ENCODE measurements around the gene ANKS1B. TPM values are rescaled to one million over a fixed set of nuclear protein-coding genes. Genes with fewer than 3 reads are reported as not detected.
"Not testable (repeated sequence)": the region's sequence is repeated elsewhere in the genome, so short reads cannot be mapped to it uniquely, and the experiment has no call there.

The ANKS1B gene
- total RNA-seq, 2 experiments from 2014 or later, result 0.96 to 1.1 TPM

DNA sequence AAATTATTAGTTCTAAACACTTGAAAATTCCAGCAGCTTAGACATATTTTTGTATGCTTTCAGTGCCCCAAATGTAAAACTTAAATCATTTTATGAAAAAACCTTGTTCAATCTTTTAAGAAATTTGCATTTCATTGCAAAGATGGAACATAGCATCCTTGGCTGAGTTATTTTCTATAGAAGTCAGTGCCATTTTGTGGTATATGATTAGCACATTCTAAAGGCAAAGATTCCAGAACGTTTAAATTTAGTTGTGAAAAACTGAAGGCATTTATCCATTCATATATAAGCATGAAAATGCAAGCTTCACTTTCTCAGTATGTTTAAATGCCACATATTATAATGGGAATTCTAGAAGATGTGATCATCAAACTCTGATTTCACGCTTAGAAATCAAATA, 1007.5 kb downstream of the ANKS1B start:
- no peaks in the 10 kb centered on the region for H3K36me3 Mint-ChIP-seq
- no peaks in the 10 kb centered on the region for H3K27me3 Mint-ChIP-seq
- DNase-seq (no peak), ATAC-seq (no peak)
- CTCF ChIA-PET, result no interaction called here
- H3K27ac Mint-ChIP-seq, result no peak overlapping the region
- no peaks in the 10 kb centered on the region for H3K9me3 Mint-ChIP-seq (ENCODE audit: low read depth)
- H3K4me3 Mint-ChIP-seq, result no peak overlapping the region
- no peaks in the 10 kb centered on the region for H3K4me1 Mint-ChIP-seq

DNA sequence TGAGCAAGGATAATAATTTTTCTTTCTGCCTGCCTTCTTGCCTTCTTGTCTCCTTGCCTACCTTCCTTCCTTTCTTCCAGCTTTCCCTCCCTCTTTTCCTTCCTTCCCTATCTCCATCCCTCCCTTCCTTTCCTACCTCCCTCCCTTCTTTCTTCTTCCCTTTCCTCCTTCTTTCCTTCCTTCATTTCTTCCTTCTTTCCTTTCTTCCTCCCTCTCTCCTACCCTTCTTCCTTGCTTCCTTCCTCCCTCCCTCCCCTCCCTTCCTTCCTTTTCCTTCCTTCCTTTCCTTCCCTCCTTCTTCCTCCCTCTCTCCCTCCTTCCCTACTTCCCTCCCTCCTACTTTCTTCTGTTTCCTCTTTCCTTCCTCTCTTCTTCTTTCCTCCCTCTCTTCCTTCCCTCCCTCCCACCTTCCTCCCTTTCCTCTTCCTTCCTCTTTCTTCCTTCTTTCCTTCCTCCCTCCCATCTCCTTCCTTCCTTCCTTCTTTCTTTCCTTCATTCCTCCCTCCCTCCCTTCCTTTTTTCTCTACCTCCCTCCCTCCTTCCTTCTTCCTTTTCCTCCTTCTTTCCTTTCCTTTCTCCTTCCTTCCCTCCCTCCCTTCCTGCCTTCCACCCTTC, 1009.9 kb downstream of the ANKS1B start:
- ATAC-seq (no peak), DNase-seq (no peak)
- no peaks in the 10 kb centered on the region for H3K4me1 Mint-ChIP-seq
- CTCF ChIA-PET, result no interaction called here
- H3K4me3 Mint-ChIP-seq, result no peak overlapping the region
- no peaks in the 10 kb centered on the region for H3K9me3 Mint-ChIP-seq (ENCODE audit: low read depth)
- no peaks in the 10 kb centered on the region for H3K27me3 Mint-ChIP-seq
- H3K36me3 Mint-ChIP-seq, result no peaks in the 10 kb centered on the region
- H3K27ac Mint-ChIP-seq, result no peak overlapping the region

DNA sequence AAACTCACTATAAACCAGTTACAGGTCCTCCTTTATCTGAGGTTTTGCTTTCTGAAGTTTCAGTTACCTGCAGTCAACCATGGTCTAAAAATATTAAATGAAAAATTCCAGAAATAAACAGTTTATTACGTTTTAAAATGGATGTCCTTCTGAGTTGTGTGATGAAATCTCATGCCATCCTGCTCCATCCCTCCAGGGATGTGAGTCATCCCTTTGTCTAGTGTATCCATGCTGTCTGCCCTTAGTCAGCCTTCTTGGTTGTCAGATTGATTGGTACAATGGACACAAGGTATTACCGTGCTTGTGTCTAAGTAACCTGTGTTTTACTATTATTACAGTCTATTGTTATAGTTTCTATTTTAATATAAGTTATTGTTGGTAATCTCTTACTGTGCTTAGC, 1011.3 kb downstream of the ANKS1B start:
- no peak for DNase-seq
- no peaks in the 10 kb centered on the region for H3K9me3 Mint-ChIP-seq (ENCODE audit: low read depth)
- H3K4me1 Mint-ChIP-seq, result no peaks in the 10 kb centered on the region
- no peak overlapping the region for H3K4me3 Mint-ChIP-seq
- CTCF ChIA-PET, result no interaction called here
- peaks cover 2% of the 10 kb centered on the region for H3K27me3 Mint-ChIP-seq
- ATAC-seq, result no peak
- no peak overlapping the region for H3K27ac Mint-ChIP-seq
- no peaks in the 10 kb centered on the region for H3K36me3 Mint-ChIP-seq

DNA sequence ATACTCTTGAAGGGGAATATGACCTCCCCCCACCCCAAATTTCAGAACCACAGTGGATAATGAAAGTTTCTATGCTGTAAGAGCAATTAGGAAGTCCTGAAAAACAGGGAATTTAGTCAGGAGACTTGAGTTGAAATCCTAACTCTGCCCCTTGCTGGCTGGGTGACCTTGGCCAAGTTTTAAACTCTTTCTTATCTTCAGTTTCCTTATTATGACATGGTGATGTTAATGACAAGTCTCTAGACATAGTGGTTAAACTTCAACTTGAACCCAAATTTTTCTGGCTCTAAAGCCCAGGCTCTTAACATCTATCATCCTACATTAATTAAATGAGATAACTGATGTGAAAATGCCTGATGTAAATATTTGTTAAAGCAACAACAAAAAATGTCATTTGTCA, 1013.8 kb downstream of the ANKS1B start:
- Mint-ChIP-seq H3K27ac (no peak overlapping the region), H3K27me3 (peaks cover 4% of the 10 kb centered on the region), H3K4me3 (no peak overlapping the region), H3K36me3 (no peaks in the 10 kb centered on the region), H3K9me3 (ENCODE audit: low read depth) (no peaks in the 10 kb centered on the region), H3K4me1 (no peaks in the 10 kb centered on the region)
- CTCF ChIA-PET, result no interaction called here
- ATAC-seq (no peak), DNase-seq (no peak)

DNA sequence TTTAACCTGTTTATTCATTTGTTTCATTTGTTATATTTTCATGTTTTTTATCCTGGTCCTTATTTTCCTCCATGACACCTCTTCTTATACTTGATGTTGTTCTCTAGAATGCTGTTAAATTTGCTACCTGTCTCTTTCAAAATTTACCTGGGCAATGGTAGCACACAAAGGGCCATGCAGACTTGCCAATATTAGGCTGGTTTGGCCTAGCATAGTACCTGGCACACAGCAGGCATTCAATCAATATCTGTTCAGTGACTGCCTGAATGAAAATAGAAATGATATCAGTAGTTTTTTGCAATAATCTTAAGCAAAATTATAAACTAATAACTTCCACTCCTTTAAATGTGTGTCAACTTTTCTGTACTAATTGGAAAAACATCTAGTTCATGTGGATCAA, 1014.5 kb downstream of the ANKS1B start:
- Mint-ChIP-seq H3K9me3 (ENCODE audit: low read depth) (no peaks in the 10 kb centered on the region), H3K36me3 (no peaks in the 10 kb centered on the region), H3K27ac (no peak overlapping the region), H3K4me3 (no peak overlapping the region), H3K4me1 (no peaks in the 10 kb centered on the region), H3K27me3 (peaks cover 4% of the 10 kb centered on the region)
- ATAC-seq (no peak), DNase-seq (no peak)
- CTCF ChIA-PET, result interaction anchor here (1.5 kb wide), 1 partner anchor 11 kb away, joined by 3 read pairs; no protein-coding TSS in a partner anchor

DNA sequence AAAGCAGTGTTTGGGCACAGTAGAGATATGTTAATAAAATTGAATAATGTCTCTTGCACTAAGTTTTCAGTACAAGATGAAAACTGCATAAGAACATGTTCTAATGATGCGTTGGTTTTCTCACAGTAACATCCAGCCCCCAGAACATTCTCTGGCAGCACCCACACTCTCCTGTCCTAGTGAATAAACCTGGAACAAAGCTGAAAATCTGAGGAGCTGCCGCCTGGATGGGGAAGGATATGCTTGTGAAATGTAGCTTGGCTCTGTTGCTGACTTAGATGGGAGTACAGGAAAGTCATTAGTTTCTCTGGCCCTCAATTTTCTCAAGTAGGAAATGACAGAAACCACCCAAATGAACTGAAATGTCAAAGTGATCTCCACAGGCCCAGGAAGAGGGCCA, 1015.8 kb downstream of the ANKS1B start:
- H3K9me3 Mint-ChIP-seq (ENCODE audit: low read depth), result no peaks in the 10 kb centered on the region
- H3K4me1 Mint-ChIP-seq, result no peaks in the 10 kb centered on the region
- DNase-seq, result no peak
- H3K36me3 Mint-ChIP-seq, result no peaks in the 10 kb centered on the region
- no peak for ATAC-seq
- CTCF ChIA-PET, result interaction anchor here (1.5 kb wide), 1 partner anchor 10 kb away, joined by 3 read pairs; no protein-coding TSS in a partner anchor
- H3K27ac Mint-ChIP-seq, result no peak overlapping the region
- H3K27me3 Mint-ChIP-seq, result peaks cover 4% of the 10 kb centered on the region
- no peak overlapping the region for H3K4me3 Mint-ChIP-seq

DNA sequence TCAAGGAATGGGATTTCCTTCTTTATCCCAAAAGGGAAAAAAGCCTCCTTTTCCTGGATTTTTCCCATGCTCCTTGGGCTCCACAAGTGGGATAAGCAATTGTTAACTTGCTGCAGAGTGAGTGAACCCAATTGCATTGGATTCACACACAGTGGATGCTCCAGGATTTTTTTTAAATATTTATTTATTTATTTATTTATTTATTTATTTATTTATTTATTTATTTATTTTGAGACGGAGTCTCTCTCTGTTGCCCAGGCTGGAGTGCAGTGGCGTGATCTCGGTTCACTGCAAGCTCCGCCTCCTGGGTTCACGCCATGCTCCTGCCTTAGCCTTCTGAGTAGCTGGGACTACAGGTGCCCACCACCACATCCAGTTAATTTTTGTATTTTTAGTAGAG, 1027.6 kb downstream of the ANKS1B start:
- H3K4me1 Mint-ChIP-seq; H3K36me3 Mint-ChIP-seq; DNase-seq; H3K4me3 Mint-ChIP-seq; ATAC-seq; CTCF ChIA-PET; H3K9me3 Mint-ChIP-seq (ENCODE audit: low read depth); H3K27me3 Mint-ChIP-seq; H3K27ac Mint-ChIP-seq: not testable (repeated sequence)

DNA sequence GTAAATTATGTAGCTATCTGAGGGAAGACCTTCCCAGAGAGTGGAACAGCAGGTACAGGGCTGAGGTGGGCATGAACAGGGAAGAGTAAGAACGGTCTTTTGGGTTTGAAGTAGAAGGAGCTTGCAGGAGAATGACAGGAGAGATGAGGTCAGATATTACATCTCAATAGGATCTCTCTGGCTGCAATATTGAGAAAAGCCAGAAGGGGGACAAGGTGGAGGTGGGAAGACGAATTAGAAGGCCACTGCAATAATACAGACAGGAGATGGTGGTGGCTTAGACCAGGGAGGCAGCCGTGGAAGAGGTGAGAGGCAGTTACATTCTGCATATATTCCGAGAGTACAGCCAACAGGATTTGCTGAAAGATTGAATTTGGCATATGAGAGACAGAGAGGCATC, 1029.5 kb downstream of the ANKS1B start:
- Mint-ChIP-seq H3K4me3 (no peak overlapping the region), H3K9me3 (ENCODE audit: low read depth) (no peaks in the 10 kb centered on the region), H3K36me3 (no peaks in the 10 kb centered on the region), H3K4me1 (no peaks in the 10 kb centered on the region), H3K27me3 (peaks cover 2% of the 10 kb centered on the region), H3K27ac (no peak overlapping the region)
- ATAC-seq, result no peak
- no peak for DNase-seq
- CTCF ChIA-PET, result no interaction called here

DNA sequence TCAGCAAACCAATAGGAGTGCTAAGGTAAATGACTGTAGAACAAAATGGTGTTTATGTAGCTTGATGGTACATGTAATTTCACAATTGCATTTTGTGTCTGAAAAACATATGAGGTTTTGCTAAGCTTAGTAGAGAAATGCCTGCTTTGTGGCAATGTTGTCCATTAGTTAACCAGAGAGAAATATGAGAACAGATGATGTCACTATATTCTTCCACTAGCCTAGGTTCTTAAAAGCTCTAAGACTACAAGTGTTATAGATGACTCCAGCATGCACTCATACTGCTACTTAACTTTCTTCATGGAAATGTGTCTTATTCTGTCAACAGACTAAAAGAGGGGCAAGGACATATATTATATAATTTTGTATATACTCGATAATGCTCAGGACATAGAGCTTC, 1030.2 kb downstream of the ANKS1B start:
- no peak overlapping the region for H3K27ac Mint-ChIP-seq
- no peak for ATAC-seq
- DNase-seq, result no peak
- H3K27me3 Mint-ChIP-seq, result peaks cover 2% of the 10 kb centered on the region
- H3K4me1 Mint-ChIP-seq, result no peaks in the 10 kb centered on the region
- no peaks in the 10 kb centered on the region for H3K36me3 Mint-ChIP-seq
- H3K9me3 Mint-ChIP-seq (ENCODE audit: low read depth), result no peaks in the 10 kb centered on the region
- CTCF ChIA-PET, result no interaction called here
- H3K4me3 Mint-ChIP-seq, result no peak overlapping the region

DNA sequence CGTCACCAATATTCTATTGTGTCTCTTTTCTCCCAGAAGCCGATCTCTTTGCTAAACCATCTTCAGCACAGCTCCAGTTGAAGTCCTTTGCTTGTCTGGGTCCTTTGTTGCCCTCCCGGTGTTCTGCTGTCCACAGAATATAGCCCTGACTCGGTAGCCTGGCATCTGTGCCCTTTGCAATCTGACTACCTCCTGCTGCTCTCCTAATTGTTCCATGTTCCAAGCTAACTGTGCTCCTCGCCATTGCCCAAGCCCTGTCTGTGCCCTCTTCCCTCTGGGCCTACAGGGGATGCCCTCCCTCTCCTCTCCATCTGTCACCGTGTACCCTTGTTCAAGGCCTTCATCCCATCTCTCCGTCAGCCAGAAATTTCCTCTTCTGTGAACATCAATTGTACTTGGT, 1033.3 kb downstream of the ANKS1B start:
- peaks cover 2% of the 10 kb centered on the region for H3K27me3 Mint-ChIP-seq
- H3K36me3 Mint-ChIP-seq, result no peaks in the 10 kb centered on the region
- no peak for ATAC-seq
- H3K4me3 Mint-ChIP-seq, result no peak overlapping the region
- H3K4me1 Mint-ChIP-seq, result no peaks in the 10 kb centered on the region
- CTCF ChIA-PET, result no interaction called here
- H3K9me3 Mint-ChIP-seq (ENCODE audit: low read depth), result no peaks in the 10 kb centered on the region
- no peak for DNase-seq
- no peak overlapping the region for H3K27ac Mint-ChIP-seq

DNA sequence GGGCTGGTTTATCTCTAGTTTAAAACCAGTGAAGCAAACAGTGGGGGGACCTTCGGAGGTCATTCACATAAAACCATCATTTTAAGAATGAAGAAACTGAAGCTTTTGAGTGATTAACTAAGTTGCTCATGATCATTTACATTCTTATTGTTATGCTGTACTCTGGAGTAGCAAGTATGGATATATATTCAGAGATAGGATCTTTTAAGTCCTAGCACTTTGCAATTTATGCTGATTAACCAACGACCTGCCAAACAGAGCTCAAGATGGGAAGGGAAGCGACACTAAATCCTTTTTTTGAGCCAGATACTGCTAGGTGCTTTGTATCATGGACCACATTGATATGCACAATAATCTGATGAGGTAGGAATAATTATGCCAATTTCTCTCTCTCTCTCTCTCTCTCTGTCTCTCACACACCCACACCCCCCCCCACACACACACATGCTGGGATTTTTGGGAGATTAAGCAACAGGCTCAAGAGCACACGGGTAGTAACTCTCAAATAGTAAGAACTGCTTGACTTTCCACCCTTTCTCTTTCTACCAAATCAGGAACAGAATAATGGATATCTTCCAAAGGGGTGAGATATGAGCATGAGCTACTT, 1036.3 kb downstream of the ANKS1B start:
- Mint-ChIP-seq H3K4me1 (no peaks in the 10 kb centered on the region), H3K4me3 (no peak overlapping the region), H3K9me3 (ENCODE audit: low read depth) (no peaks in the 10 kb centered on the region), H3K27ac (no peak overlapping the region), H3K27me3 (no peaks in the 10 kb centered on the region), H3K36me3 (no peaks in the 10 kb centered on the region)
- CTCF ChIA-PET, result no interaction called here
- DNase-seq (no peak), ATAC-seq (no peak)

DNA sequence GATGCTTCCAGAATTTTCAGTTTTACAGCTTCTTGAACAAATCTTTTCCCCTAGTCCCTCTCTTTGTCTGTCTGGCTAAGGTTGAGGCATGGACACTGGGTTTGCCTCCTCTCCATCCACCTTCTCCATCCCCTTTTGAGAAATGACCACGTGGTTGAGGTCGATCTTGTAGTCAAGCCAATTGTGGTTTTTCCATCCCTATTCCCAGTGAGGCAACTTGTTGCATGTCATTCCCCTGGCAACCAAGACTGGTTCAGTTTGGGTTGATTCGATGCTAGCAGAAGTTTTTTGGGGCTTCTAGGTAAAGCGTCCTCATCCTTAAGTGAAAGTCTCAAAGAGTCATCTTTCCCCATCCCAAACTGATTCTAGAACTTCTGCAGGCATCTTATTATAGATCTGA, 1038.9 kb downstream of the ANKS1B start:
- ATAC-seq (no peak), DNase-seq (no peak)
- no peaks in the 10 kb centered on the region for H3K36me3 Mint-ChIP-seq
- H3K4me3 Mint-ChIP-seq, result no peak overlapping the region
- no peak overlapping the region for H3K27ac Mint-ChIP-seq
- H3K27me3 Mint-ChIP-seq, result peaks cover 6% of the 10 kb centered on the region
- H3K9me3 Mint-ChIP-seq (ENCODE audit: low read depth), result no peaks in the 10 kb centered on the region
- no peaks in the 10 kb centered on the region for H3K4me1 Mint-ChIP-seq
- CTCF ChIA-PET, result no interaction called here

DNA sequence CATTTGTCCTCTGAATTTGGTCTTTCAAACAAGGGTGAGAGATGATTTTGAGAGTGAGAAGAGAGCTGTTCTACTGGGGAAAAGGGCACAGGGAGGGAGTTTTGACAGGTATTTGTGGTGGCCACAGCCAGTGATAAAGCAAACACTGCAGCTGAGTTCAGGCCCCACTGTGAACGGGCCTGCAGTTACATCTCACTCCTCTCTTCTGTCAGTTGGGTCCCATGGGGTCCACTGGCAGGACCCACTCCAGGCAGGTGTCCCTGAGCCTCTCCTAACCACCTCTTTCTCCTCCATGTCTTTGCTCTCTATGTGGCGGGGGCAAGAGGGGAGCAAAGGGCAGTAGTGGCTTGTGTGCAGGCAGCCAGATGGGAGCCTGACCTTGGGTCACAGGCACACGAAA, 1044.8 kb downstream of the ANKS1B start:
- no peak for DNase-seq
- CTCF ChIA-PET, result interaction anchor here (0.5 kb wide), 1 partner anchor 1279 kb away, joined by 3 read pairs; no protein-coding TSS in a partner anchor
- no peaks in the 10 kb centered on the region for H3K4me1 Mint-ChIP-seq

DNA sequence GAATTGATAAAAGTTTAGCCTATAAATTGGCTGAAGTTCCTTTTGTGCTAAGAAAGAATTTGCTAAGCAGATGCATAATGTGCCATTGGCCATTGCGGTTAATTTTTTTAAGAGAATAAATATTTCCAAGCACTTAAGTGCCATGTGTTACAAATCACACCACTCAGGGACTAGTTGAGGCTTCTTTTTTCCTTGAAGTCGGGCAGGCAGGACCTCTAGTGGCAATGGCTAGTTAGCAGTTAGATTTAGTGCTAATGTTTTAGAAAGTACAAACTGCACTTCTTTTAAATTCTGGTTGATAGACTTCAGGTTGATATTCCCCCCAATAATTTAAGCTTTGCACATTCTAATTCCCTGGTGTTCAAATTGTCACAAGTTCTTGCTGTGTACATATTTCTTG, 1045.4 kb downstream of the ANKS1B start:
- no peaks in the 10 kb centered on the region for H3K4me1 Mint-ChIP-seq

More for the DNA sequence above, 1044.8 kb downstream of the ANKS1B start:
- Mint-ChIP-seq H3K36me3 (no peaks in the 10 kb centered on the region), H3K27me3 (peaks cover 25% of the 10 kb centered on the region), H3K9me3 (ENCODE audit: low read depth) (no peaks in the 10 kb centered on the region), H3K27ac (no peak overlapping the region), H3K4me3 (no peak overlapping the region)
- ATAC-seq, result no peak

More for the DNA sequence above, 1045.4 kb downstream of the ANKS1B start:
- H3K4me3 Mint-ChIP-seq, result no peak overlapping the region
- peaks cover 25% of the 10 kb centered on the region for H3K27me3 Mint-ChIP-seq
- no peaks in the 10 kb centered on the region for H3K36me3 Mint-ChIP-seq
- ATAC-seq (no peak), DNase-seq (no peak)
- H3K27ac Mint-ChIP-seq, result no peak overlapping the region
- no peaks in the 10 kb centered on the region for H3K9me3 Mint-ChIP-seq (ENCODE audit: low read depth)
- CTCF ChIA-PET, result no interaction called here

Measured in activated CD8-positive, alpha-beta memory T cell treated with anti-CD3 and anti-CD28 coated beads, Interleukin-2, amount 10 ng/mL, durations not matched to agents 7 days and 5 days (primary cell).